ENCODE data around the gene ELP2.
"Not testable (repeated sequence)": the region's sequence is repeated elsewhere in the genome, so short reads cannot be mapped to it uniquely, and the experiment has no call there.

Gene ELP2

GRCh38 chr18:36203360-36203895, 73.7 kb downstream of the ELP2 start:
- Histone ChIP-seq H3K36me3 (no peaks in the 10 kb centered on the region), H3K27me3 (no peaks in the 10 kb centered on the region), H3K4me3 (ENCODE audit: low read depth, low read length) (no peak overlapping the region), H3K4me1 (no peaks in the 10 kb centered on the region), H3K9me3 (no peaks in the 10 kb centered on the region)
- no peak for DNase-seq
- TF ChIP-seq CTCF (IDR thresholded peaks at IDR 0.05; ENCODE audit: low read depth, low read length) = no peak

GRCh38 chr18:36205166-36205565, 75.5 kb downstream of the ELP2 start:
- no peak for DNase-seq
- no peaks in the 10 kb centered on the region for H3K9me3 ChIP-seq
- no peak for TF ChIP-seq CTCF (IDR thresholded peaks at IDR 0.05; ENCODE audit: low read depth, low read length)
- no peaks in the 10 kb centered on the region for H3K27me3 ChIP-seq
- no peaks in the 10 kb centered on the region for H3K36me3 ChIP-seq
- no peaks in the 10 kb centered on the region for H3K4me1 ChIP-seq
- H3K4me3 ChIP-seq (ENCODE audit: low read depth, low read length) = no peak overlapping the region

- H3K36me3 ChIP-seq = no peaks in the 10 kb centered on the region
- no peaks in the 10 kb centered on the region for H3K9me3 ChIP-seq
- no peak overlapping the region for H3K4me3 ChIP-seq (ENCODE audit: low read depth, low read length)
- no peak for TF ChIP-seq CTCF (IDR thresholded peaks at IDR 0.05; ENCODE audit: low read depth, low read length)
- DNase-seq = no peak
- H3K27me3 ChIP-seq = no peaks in the 10 kb centered on the region
- H3K4me1 ChIP-seq = no peaks in the 10 kb centered on the region
These were observed 77.6 kb downstream of the ELP2 start for GRCh38 chr18:36207303-36207702.

GRCh38 chr18:36207969-36208368, 78.3 kb downstream of the ELP2 start:
- not testable (repeated sequence) for H3K9me3 ChIP-seq; H3K4me1 ChIP-seq; DNase-seq; H3K4me3 ChIP-seq (ENCODE audit: low read depth, low read length); H3K36me3 ChIP-seq; H3K27me3 ChIP-seq

- Histone ChIP-seq H3K9me3 (no peaks in the 10 kb centered on the region), H3K36me3 (no peaks in the 10 kb centered on the region), H3K4me3 (ENCODE audit: low read depth, low read length) (no peak overlapping the region), H3K4me1 (no peaks in the 10 kb centered on the region), H3K27me3 (no peaks in the 10 kb centered on the region)
- no peak for DNase-seq
- TF ChIP-seq CTCF (IDR thresholded peaks at IDR 0.05; ENCODE audit: low read depth, low read length) = no peak
These were observed 81.9 kb downstream of the ELP2 start for GRCh38 chr18:36211612-36212065.

GRCh38 chr18:36212301-36213171, 82.8 kb downstream of the ELP2 start:
- DNase-seq = no peak
- H3K9me3 ChIP-seq = no peaks in the 10 kb centered on the region

More at GRCh38 chr18:36212301-36213171, 82.8 kb downstream of the ELP2 start:
- TF ChIP-seq CTCF (IDR thresholded peaks at IDR 0.05; ENCODE audit: low read depth, low read length) = no peak
- H3K4me3 ChIP-seq (ENCODE audit: low read depth, low read length) = no peak overlapping the region
- H3K27me3 ChIP-seq = no peaks in the 10 kb centered on the region
- H3K36me3 ChIP-seq = no peaks in the 10 kb centered on the region
- H3K4me1 ChIP-seq = no peaks in the 10 kb centered on the region

Data from BE2C (cell line).